HG03045 (cell line): ENCODE measurements around the gene MDFIC.
A peak's percentile ranks its signal among the peaks of the same experiment; 100 is the strongest.

Experiments used
- ATAC-seq: cut with Tn5 transposase; IDR thresholded peaks from one replicate; pipeline ENCODE4 v1.9.1; 2021; ENCODE audit warnings: mild to moderate bottlenecking, moderate library complexity; ENCODE audit not compliant: unreplicated experiment

The MDFIC gene

DNA sequence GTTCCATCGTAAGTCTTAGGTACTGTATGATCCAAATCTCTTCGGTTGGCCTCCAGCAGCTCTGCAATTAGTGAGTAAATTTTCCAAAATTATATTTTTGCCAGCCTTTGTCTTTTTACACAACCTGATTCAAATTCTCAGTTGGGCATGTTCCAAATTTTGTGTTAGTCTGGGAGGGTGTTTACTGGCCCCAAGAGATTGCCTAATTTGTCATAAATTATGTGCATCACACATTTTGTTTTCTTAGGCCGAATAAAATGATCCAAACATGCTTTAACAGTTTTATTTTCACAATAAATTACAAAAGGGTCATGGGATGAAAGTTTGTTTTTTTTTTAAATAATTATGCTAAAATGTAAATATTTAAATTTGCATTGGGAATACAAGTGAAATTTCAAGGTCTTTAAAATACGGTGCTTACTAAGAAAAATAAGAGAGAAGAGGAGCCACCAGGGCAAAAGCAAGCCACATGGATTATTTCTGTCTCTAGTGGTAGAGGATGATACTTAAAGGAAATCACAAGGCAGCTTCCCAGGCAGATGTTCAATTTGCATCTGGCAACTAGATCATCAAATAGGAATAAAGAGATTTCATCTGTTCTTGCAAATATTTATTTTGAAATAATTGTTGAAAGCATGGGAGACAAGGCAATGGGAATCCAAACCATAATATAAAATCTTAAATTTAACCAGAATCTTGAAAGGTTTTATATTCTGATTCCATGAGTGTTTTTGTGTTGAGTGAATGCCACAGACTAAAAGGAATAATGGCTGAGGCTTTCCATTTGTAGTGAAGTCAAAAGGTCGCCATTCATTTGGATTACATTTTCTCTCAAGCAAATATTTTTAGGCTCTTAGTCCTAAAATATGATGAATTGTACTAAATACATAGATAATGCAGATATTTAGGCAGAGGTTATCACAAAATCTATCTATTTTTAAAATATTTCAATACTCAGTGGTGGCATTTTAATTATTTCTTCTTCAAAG is 111.1 kb downstream of the MDFIC start:
- ATAC-seq = no peak

- no peak for ATAC-seq
These were observed 112.1 kb downstream of the MDFIC start for GRCh38 chr7:115033917-115034459.

DNA sequence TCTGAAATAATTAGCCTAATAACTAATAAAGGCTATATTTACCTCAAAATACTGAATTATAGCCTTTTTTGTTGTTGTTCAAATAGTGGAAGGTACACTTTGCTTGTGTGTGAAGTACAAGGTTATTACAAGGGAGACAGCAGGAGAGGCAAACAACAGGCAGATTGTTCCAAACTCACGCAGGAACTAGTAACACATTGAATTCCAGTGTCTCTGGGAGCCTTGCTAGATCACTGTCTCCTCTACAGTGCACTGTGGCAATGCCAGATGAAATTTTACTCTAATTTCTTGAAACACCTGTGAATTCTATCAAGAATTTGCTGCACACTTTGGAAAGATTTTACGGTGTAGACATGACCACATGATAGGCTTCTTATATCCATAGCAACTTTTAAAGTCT is 112.6 kb downstream of the MDFIC start:
- ATAC-seq = no peak

- ATAC-seq = peak; percentile 55
These were observed 115.4 kb downstream of the MDFIC start for GRCh38 chr7:115037128-115037802.

- no peak for ATAC-seq
These were observed 116.3 kb downstream of the MDFIC start for GRCh38 chr7:115038158-115038557.

GRCh38 chr7:115040057-115040456 is 118.2 kb downstream of the MDFIC start:
- ATAC-seq = no peak

GRCh38 chr7:115040495-115040894 is 118.6 kb downstream of the MDFIC start:
- no peak for ATAC-seq

GRCh38 chr7:115042596-115042995 is 120.7 kb downstream of the MDFIC start:
- ATAC-seq = no peak

DNA sequence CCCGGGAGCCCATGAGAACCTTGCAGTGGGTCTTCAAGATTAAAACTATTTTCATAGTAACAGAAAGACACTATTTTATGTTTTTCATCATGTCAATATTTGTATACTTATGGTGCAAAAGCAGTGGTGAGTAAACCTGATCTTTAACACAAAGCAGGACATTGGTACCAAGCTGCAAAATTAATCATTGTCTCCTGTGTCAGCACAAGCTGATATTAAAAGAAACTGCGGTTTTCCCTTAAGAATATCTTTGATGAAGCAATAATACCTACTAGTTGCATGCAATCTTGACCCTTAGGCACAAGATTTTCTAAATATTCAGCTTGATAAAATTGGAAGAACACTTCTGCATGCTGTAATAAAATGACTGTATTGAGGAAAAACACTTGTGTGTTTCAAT is 121.7 kb downstream of the MDFIC start:
- ATAC-seq = no peak

DNA sequence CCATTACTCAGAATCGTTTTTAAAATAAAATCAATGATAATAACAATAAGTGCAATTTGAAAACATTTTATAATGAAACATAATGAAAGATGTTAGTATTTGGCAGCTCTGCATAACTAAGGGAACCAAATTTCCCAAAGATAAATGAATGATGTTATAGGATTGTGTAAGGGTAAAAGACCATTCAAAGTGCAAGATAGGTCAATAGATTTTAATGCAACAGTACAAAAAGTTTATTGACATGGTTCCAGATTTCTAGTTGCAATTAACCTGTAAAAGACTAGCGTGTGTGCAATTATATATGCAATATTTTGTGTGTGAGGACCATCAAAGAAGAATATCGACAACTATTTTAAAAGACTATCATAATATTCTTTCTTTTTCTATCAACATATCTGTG is 122.3 kb downstream of the MDFIC start:
- ATAC-seq = no peak

DNA sequence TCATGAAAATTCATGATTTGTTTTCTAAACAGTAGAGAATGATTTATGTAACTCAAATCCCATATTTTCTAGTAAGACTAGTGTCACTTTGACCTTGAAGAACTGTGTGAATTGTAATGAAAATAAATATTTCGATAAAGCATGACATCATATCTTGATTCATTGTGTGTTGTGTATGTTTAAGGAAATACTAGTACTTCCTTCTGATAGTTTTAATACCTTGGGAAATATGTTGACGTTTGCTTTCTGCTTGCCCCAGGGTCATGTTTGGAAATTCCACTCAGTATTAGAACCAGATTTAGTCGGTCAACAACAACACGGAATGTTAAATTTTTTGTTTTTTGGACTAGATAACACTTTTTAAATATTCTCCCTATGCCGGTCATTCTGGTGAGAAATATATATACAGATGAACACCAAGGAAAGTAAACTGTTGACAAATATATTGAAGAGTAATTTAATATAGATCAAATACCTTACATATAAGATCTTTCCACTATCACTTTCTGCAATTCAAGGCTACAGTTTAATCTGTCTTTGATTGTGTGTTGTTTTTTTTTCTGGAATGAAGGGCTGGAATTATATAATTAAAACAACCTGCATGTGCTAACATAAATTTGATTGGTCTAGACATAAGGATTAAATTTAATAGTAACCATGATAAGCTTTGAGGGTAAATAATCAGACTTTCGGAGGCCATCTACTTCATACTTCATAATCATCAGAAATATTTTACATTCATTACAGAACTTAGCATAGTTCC is 126.2 kb downstream of the MDFIC start:
- ATAC-seq = no peak

- no peak for ATAC-seq
These were observed 130.8 kb downstream of the MDFIC start for GRCh38 chr7:115052706-115053105.

GRCh38 chr7:115054478-115055065 is 132.7 kb downstream of the MDFIC start:
- ATAC-seq = no peak

DNA sequence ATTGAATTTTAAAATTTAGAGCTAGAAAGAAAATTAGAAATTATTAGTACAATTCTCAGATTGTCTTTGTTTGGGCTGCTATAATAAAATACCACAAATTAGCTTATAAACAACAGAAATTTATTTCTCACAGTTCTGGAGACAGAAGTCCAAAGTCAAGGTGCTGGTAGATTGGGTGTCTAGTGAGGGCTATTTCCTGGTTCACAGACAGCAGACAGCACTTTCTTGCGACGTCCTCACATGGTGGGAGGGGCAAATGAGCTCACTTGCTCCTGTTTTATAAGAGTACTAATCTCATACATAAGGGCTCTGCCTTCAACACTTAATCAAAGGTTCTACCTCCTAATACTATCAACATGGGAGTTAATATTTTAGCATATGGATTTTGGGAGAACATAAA is 134.1 kb downstream of the MDFIC start:
- ATAC-seq = no peak

DNA sequence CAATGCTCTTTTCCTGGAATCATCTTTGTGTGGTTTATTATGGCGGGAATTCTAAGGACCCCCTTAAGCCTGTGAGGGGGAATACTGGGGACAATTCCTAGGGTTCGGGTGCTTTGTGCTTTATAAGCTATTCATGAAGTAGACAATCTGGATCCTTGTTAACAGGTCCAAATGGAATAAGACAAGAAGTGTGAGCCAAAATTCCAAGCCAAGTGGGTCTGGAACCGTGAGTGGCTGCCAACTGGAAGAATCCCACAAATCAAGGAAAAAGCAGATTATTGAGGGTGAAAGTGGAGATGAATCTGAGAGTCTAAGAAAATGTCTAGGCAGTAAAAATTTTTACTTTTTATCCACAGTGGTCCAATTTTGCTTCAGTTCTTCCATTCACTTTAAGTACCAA is 136.8 kb downstream of the MDFIC start:
- no peak for ATAC-seq

GRCh38 chr7:115059321-115059720 is 137.4 kb downstream of the MDFIC start:
- ATAC-seq = no peak

- peak; percentile 50 for ATAC-seq
These were observed 138.4 kb downstream of the MDFIC start for GRCh38 chr7:115060095-115060870.

DNA sequence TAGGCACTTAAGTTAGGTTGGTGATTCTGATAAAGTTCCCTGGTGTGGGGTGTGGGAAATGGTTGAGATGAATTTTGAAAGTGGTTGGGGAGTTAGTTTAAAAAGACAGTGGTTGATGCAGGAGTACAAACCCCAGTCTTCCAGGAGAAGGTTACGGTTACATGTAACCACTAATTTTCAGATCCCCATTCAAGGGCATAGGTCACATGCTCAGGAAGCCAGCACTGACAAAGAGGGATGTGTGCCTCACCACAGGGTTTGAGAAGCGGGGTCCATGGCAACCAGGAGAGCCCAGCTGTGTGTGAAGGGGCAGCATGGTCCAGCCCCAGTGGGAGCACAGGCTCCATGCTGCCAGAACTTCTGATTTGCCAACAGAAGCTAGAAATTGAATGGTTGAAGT is 144.2 kb downstream of the MDFIC start:
- ATAC-seq = peak; percentile 67

DNA sequence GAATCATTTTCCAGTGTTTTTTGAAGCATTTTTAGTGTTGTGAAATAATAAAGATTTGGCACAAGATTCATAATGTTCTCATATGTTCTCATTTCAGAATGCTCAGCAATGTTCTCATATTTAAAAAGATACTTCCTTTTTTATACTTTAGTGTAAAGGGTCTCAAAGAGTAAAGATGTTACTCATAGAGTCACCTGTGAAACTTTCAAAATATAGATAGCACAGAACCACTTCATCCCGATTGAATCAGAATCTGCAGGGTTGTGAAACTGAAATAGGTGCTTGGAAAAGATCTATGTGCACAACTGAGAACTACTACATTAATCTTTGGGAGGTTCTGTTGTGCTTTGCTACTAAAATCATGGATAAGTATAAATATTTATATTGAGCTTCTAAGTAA is 144.7 kb downstream of the MDFIC start:
- ATAC-seq = no peak

DNA sequence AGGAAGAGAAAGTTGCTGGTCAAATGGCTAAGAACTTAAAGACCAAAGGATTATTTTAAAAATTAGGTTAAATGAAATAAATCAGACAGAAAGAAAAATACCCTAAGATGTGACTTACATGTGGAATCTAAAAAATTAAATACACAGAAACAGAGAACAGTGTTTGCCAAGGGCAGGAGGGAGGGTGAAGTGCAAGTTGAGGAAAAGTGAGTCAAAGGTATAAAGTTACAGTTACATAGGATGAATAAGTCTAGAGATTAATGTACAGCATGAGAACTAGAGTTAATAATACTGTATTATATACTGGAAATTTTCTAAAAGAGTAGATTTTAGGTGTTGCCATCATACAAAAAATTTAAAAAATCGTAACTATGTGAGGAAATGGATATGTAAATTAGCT is 146.3 kb downstream of the MDFIC start:
- ATAC-seq = no peak
